ENCODE results near the gene USP47.

Gene USP47

DNA sequence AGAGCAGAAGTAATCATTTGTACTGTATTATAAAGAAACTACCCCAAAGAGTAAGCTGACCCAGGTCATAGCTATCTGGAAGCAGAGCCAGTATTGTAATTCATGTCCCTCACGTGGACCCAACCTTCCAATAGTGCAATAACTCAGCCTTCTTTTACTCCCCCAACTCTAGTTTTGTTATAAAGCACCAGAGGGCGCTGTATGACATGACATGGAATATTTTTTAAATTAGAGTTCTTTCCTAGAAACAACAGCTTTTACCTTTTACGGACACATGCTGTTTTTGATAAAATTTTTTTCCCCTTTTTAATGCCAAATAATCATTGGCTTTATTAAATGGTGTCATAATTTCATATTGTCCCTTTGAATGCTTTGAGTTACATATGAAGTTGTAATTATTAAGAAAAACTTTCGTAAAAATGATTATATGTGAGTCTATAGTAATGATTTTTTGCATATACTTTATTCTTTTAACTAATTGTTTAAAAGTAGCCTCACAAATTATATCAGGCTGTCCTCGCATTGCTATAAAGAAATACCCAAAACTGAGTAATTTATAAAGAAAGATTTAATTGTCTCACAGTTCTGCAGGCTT, 89.8 kb downstream of the USP47 start:
- TF ChIP-seq GLIS3 (CRISPR knock-in tag; IDR thresholded peaks at IDR 0.05) (no peak), TSHZ2 (CRISPR knock-in tag; IDR thresholded peaks at IDR 0.05) (no peak), CSRNP3 (CRISPR knock-in tag; IDR thresholded peaks at IDR 0.05) (no peak), POU6F1 (CRISPR knock-in tag; IDR thresholded peaks at IDR 0.05; ENCODE audit: borderline replicate concordance, low read depth) (no peak), TOX (CRISPR knock-in tag; IDR thresholded peaks at IDR 0.05; ENCODE audit: borderline replicate concordance) (no peak), OSR1 (CRISPR knock-in tag; IDR thresholded peaks at IDR 0.05) (no peak), TCF4 (CRISPR knock-in tag; IDR thresholded peaks at IDR 0.05; ENCODE audit: borderline replicate concordance) (no peak), ZNF70 (CRISPR knock-in tag; IDR thresholded peaks at IDR 0.05) (no peak), PPARA (CRISPR knock-in tag; IDR thresholded peaks at IDR 0.05; ENCODE audit: borderline replicate concordance) (no peak)
- TF ChIP-seq, protein P1, sequence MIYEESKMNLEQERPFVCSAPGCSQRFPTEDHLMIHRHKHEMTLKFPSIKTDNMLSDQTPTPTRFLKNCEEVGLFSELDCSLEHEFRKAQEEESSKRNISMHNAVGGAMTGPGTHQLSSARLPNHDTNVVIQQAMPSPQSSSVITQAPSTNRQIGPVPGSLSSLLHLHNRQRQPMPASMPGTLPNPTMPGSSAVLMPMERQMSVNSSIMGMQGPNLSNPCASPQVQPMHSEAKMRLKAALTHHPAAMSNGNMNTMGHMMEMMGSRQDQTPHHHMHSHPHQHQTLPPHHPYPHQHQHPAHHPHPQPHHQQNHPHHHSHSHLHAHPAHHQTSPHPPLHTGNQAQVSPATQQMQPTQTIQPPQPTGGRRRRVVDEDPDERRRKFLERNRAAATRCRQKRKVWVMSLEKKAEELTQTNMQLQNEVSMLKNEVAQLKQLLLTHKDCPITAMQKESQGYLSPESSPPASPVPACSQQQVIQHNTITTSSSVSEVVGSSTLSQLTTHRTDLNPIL (CRISPR knock-in tag; IDR thresholded peaks at IDR 0.05; ENCODE audit: low read depth): no peak
- peak; percentile 92 for ATAC-seq

DNA sequence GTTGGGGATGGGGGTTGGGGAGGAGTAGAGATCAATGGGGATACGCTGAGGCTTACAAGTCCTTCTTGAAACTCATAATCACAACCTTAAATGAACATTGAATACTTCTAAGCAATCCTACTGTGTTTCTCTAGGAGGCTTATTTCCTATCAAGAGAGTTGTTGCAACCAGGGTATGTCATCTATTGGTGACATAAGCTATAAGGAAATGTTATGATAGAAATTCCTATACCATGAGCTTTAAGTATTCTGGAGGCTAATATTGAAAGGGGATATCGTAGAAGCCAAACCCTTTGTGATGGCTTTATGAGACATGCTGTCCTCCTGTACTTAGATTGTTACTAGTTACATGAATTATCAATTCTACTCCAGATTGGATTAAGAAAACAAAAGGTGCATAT, 93.8 kb downstream of the USP47 start:
- no peak for TF ChIP-seq POU6F1 (CRISPR knock-in tag; IDR thresholded peaks at IDR 0.05; ENCODE audit: borderline replicate concordance, low read depth)
- TF ChIP-seq, protein P1 (CRISPR knock-in tag; IDR thresholded peaks at IDR 0.05; ENCODE audit: low read depth): no peak
- TF ChIP-seq CSDC2 (CRISPR knock-in tag; IDR thresholded peaks at IDR 0.05): no peak
- no peak for TF ChIP-seq TOX (CRISPR knock-in tag; IDR thresholded peaks at IDR 0.05; ENCODE audit: borderline replicate concordance)
- TF ChIP-seq RARB (CRISPR knock-in tag; IDR thresholded peaks at IDR 0.05): no peak
- TF ChIP-seq GLIS3 (CRISPR knock-in tag; IDR thresholded peaks at IDR 0.05): no peak
- no peak for TF ChIP-seq SNAI2 (CRISPR knock-in tag; IDR thresholded peaks at IDR 0.05)
- no peak for TF ChIP-seq ISL1 (CRISPR knock-in tag; IDR thresholded peaks at IDR 0.05)
- no peak for TF ChIP-seq ESRRG (CRISPR knock-in tag; IDR thresholded peaks at IDR 0.05)
- TF ChIP-seq ZNF565 (CRISPR knock-in tag; conservative IDR thresholded peaks at IDR 0.05; ENCODE audit: low read depth): no peak
- no peak for TF ChIP-seq BACH2 (CRISPR knock-in tag; IDR thresholded peaks at IDR 0.05; ENCODE audit: borderline replicate concordance)
- no peak for ATAC-seq

DNA sequence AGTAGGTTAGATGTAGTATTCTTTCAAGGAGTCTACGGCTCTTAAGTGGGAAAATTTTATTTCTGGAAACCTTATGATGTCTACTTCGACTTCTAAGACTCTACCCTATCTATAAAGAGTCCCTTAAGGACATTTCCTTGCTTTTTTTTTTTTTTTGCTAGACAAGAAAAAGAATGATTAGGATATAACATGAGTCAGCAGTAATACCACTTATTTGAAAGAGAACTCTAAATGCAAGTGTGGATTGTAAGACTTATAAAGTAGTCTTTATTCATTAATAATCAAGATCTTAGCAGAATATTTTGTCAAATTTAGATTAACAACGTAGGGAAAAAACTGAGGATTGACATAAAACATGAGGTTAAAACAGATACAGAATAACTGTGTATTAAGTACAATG, 95.7 kb downstream of the USP47 start:
- no peak for ATAC-seq
- TF ChIP-seq OSR1 (CRISPR knock-in tag; IDR thresholded peaks at IDR 0.05) (no peak), ZNF565 (CRISPR knock-in tag; conservative IDR thresholded peaks at IDR 0.05; ENCODE audit: low read depth) (no peak), ARNTL (CRISPR knock-in tag; IDR thresholded peaks at IDR 0.05; ENCODE audit: borderline replicate concordance, low read depth) (no peak), TSHZ2 (CRISPR knock-in tag; IDR thresholded peaks at IDR 0.05) (no peak), TCF4 (CRISPR knock-in tag; IDR thresholded peaks at IDR 0.05; ENCODE audit: borderline replicate concordance) (no peak), POU6F1 (CRISPR knock-in tag; IDR thresholded peaks at IDR 0.05; ENCODE audit: borderline replicate concordance, low read depth) (no peak), ISL1 (CRISPR knock-in tag; IDR thresholded peaks at IDR 0.05) (no peak), ZFP30 (CRISPR knock-in tag; IDR thresholded peaks at IDR 0.05) (no peak), CSRNP3 (CRISPR knock-in tag; IDR thresholded peaks at IDR 0.05) (no peak)

Data from SK-N-SH treated with all-trans-retinoic acid at 6 μM for 48 hours (cell line).